Measurements from ENCODE around the gene SUB1.
A peak's percentile ranks its signal among the peaks of the same experiment; 100 is the strongest.
"Not testable (repeated sequence)": the region's sequence is repeated elsewhere in the genome, so short reads cannot be mapped to it uniquely, and the experiment has no call there.

Gene SUB1

GRCh38 chr5:32566319-32567111 is 18.8 kb upstream of the SUB1 start:
- no peak for DNase-seq

- DNase-seq: no peak
Measured at GRCh38 chr5:32571128-32571527, 14.2 kb upstream of the SUB1 start.

GRCh38 chr5:32572778-32573480 is 12.4 kb upstream of the SUB1 start:
- no peak for DNase-seq

- DNase-seq: not testable (repeated sequence)
Measured at GRCh38 chr5:32573481-32573854, 11.9 kb upstream of the SUB1 start.

- DNase-seq: no peak
Measured at GRCh38 chr5:32574540-32575175, 10.7 kb upstream of the SUB1 start.

GRCh38 chr5:32578363-32578762 is 7.0 kb upstream of the SUB1 start:
- peak; percentile 44 to 69 (median 63) for DNase-seq

- DNase-seq: no peak
Measured at GRCh38 chr5:32578764-32579163, 6.6 kb upstream of the SUB1 start.

GRCh38 chr5:32581010-32581785 is 4.2 kb upstream of the SUB1 start:
- peak in 1 of 3 donors; percentile 4 for DNase-seq

- peak in 1 of 3 donors; percentile 7 for DNase-seq
Measured at GRCh38 chr5:32583582-32584232, 1.6 kb upstream of the SUB1 start.

GRCh38 chr5:32584646-32585045 is 711 bp upstream of the SUB1 start:
- DNase-seq: peak; percentile 12 to 41 (median 30)

GRCh38 chr5:32585122-32585445 is 273 bp upstream of the SUB1 start:
- DNase-seq: no peak

- peak in 1 of 3 donors; percentile 58 for DNase-seq
Measured at GRCh38 chr5:32586276-32586599, 881 bp downstream of the SUB1 start.

- DNase-seq: no peak
Measured at GRCh38 chr5:32587067-32587551, 1.8 kb downstream of the SUB1 start.

GRCh38 chr5:32589416-32589815 is 4.1 kb downstream of the SUB1 start:
- no peak for DNase-seq

- peak; percentile 69 to 80 (median 80) for DNase-seq
Measured at GRCh38 chr5:32589942-32590869, 4.8 kb downstream of the SUB1 start.

GRCh38 chr5:32595118-32595517 is 9.8 kb downstream of the SUB1 start:
- no peak for DNase-seq

- DNase-seq: peak; percentile 45 to 63 (median 59)
Measured at GRCh38 chr5:32597041-32597629, 11.8 kb downstream of the SUB1 start.

GRCh38 chr5:32598260-32598937 is 13.0 kb downstream of the SUB1 start:
- DNase-seq: no peak

- no peak for DNase-seq
Measured at GRCh38 chr5:32598997-32599549, 13.7 kb downstream of the SUB1 start.

- DNase-seq: no peak
Measured at GRCh38 chr5:32600054-32600622, 14.8 kb downstream of the SUB1 start.
